A549 treated with GW870086 at 1 μM for 4 hours (cell line): ENCODE measurements around the gene ANO9. TPM values are rescaled to one million over a fixed set of nuclear protein-coding genes. Genes with fewer than 3 reads are reported as not detected.

ENCODE experiments used
- total RNA-seq: library from RNA; stranded (reverse); fragments of 200-300 nt; extraction: Qiagen RNA extraction; gene quantifications from 5 replicates; pipeline ENCODE4 v1.2.3, GENCODE V29; 2022; ENCODE audit warnings: low read depth

Gene ANO9, protein sequence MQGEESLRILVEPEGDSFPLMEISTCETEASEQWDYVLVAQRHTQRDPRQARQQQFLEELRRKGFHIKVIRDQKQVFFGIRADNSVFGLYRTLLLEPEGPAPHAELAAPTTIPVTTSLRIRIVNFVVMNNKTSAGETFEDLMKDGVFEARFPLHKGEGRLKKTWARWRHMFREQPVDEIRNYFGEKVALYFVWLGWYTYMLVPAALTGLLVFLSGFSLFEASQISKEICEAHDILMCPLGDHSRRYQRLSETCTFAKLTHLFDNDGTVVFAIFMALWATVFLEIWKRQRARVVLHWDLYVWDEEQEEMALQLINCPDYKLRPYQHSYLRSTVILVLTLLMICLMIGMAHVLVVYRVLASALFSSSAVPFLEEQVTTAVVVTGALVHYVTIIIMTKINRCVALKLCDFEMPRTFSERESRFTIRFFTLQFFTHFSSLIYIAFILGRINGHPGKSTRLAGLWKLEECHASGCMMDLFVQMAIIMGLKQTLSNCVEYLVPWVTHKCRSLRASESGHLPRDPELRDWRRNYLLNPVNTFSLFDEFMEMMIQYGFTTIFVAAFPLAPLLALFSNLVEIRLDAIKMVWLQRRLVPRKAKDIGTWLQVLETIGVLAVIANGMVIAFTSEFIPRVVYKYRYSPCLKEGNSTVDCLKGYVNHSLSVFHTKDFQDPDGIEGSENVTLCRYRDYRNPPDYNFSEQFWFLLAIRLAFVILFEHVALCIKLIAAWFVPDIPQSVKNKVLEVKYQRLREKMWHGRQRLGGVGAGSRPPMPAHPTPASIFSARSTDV
- 0.72 to 1.2 TPM (median 0.88 TPM) in 5 replicates for total RNA-seq

DNA sequence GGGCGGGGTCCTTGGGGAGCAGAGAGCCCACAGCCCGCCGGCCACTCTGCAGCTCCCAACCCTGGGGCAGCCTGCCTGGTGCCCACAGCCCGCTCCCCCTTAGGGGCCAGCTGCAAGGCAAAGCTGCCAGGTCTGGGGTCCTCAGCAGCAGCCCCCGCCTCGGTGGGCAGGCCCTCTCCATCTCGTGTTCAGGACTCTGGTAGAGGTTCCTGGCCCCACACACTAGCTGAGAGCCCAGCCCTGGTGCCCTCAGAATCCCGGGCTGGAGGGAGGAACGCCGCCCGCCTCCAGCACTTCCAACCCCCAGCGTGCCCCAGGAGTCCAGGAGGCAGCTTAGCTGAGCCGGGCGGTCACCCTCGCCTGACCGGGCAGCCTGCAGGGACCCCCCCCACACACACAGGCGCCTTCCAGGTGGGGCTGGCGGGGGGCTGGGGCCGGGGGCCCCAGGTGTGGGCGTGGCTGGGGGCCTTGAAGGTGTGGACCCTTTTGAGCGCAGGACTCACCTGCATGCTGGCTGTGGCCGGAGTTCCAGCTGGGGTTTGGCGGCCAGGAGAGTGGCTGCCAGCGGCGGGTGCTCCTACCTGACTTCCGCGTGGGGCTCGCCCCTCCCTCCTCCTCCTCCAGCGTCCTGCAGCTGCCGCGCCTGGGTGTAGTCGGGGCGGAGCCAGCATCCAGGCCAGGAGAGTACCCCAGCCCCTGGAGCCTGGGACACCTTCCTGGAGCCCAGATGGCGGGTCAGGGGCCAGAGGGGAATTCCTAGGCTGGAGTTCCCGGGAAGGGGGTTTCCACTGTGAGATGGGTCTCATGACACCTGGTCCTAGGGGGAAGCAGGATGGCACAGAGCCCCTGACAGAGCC lies at the start of gene ANO9:
ANO9 (minus strand) TSS at position 594 of the 857 bp plus-strand sequence; CDS start at position 509, 85 bp downstream.

DNA sequence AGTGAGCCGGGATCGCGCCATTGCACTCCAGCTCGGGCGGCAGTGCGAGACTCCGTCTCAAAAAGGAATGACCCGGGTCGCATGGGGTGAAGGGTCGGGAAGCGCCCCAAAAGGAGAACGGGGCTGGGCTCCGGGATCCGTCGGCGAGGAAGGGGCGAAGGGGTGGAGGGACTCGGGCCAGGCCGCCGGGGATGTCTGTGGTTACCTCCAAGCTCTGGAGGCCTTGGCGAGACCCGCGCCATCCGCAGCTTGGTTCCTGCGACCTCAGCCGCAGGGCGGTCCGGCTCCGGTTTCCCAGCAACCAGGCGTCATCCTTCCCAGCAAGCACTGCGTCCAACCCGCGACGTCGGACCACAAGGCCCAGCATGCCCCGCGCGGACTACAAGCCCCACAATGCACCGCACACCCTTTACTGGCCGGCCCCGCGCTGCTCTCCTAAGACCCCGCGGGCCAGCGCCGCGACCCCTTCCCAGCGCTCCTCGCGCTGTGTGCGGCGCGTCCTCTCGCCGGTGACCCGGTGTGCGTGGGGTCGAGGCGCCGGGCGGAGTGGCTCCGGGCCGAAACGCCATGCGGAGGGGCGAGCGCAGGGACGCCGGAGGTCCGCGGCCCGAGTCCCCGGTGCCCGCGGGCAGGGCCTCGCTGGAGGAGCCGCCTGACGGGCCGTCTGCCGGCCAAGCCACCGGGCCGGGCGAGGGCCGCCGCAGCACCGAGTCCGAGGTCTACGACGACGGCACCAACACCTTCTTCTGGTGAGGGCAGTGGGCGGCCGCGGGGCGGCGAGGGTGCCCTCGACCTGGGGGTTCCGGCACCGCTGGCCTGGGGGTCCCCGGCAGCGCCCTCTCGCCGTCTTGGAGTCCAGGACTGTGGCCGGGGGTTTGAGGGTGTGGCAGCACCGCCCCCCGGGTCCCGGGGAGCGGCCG lies 8.3 kb upstream of the ANO9 start, which contains the start of gene PTDSS2:
PTDSS2 (plus strand) TSS at position 391 of the 920 bp plus-strand sequence; CDS start at position 568, 177 bp downstream.

DNA sequence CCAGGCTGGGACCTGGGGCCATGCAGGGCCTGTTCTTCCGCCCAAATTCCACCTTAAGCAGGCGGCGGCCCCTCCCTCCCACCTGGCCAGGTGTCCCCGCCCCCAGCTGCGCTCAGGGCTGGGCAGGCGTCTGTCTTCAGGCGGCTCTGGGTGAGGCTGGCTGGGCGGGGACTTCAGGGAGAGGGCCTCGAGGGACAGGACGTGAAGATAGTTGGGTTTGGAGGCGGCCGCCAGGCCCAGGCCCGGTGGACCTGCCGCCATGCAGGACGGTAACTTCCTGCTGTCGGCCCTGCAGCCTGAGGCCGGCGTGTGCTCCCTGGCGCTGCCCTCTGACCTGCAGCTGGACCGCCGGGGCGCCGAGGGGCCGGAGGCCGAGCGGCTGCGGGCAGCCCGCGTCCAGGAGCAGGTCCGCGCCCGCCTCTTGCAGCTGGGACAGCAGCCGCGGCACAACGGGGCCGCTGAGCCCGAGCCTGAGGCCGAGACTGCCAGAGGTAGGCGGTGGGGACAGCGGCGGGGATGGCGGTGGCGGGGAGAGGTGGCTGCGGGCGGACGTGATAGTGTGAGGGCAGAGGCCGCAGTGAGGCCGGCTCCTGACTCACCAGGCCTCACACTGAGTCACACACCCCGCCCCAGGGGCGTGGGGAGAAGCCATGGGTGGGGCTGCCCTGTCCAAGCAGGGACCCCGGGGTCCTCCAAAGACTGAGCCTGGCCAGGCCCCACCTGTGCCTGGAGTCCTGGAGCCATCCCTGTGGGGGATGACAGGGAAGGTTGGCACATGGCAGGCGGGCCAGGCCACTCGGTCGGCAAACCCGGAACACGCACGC lies 47.6 kb downstream of the ANO9 start, which contains the start of gene PKP3:
PKP3 (plus strand) TSS at position 176 of the 824 bp plus-strand sequence; CDS start at position 260, 84 bp downstream.

DNA sequence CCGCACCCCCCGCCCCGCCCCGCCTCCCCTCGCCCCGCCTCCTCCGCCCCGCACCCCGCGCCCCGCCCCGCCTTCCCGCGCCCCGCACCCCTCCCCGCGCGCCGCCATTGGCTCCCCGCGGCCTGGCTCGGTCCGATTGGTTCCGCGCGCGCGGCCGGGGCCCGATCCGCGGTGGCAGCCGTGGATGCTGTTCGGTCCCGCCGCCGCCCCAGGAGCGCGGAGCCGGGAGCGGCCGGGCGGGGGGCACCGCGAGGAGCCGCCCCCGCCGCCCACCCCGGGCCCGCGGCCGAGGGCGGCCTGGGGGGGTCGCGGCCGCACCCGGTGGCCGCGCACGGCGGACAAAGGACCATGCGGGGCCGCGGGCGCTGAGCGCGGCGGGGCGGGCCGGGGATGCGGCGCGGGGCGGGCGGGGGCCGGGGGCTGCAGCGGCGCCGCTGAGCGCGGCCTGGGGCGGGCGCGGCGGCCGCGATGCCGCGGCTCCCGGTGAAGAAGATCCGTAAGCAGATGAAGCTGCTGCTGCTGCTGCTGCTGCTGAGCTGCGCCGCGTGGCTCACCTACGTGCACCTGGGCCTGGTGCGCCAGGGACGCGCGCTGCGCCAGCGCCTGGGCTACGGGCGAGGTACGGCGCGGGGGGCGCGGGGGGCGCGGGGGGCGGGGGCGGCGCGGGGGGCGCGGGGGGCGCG lies 72.3 kb downstream of the ANO9 start, which contains the start of gene B4GALNT4:
B4GALNT4 (plus strand) TSS at position 164 of the 683 bp plus-strand sequence; CDS start at position 469, 305 bp downstream.

Other genes with a start within 250 kb of the ANO9 start
- not detected in 5 replicates for gene SCGB1C1, start 248.9 kb downstream of the ANO9 start, total RNA-seq
- 42.8 to 49.0 TPM (median 47.3 TPM) in 5 replicates for gene BET1L, start 234.6 kb downstream of the ANO9 start, total RNA-seq
- gene RIC8A, start 234.3 kb downstream of the ANO9 start, total RNA-seq, result 110 to 125 TPM (median 117 TPM) in 5 replicates
- 19.2 to 22.3 TPM (median 21.1 TPM) in 5 replicates for gene SIRT3, start 205.7 kb downstream of the ANO9 start, total RNA-seq
- 165 to 200 TPM (median 177 TPM) in 5 replicates for gene PSMD13, start 205.0 kb downstream of the ANO9 start, total RNA-seq
- gene NLRP6, start 163.6 kb downstream of the ANO9 start, total RNA-seq, result 0.08 TPM in 1 of 5 replicates, not detected in the others
- gene PGGHG, start 152.9 kb downstream of the ANO9 start, total RNA-seq, result 6.1 to 12.3 TPM (median 11.0 TPM) in 5 replicates
- not detected in 5 replicates for gene IFITM5, start 142.5 kb downstream of the ANO9 start, total RNA-seq
- 58.0 to 65.0 TPM (median 60.1 TPM) in 5 replicates for gene IFITM2, start 134.2 kb downstream of the ANO9 start, total RNA-seq
- gene IFITM1, start 128.0 kb downstream of the ANO9 start, total RNA-seq, result 0.31 to 0.56 TPM (median 0.55 TPM) in 5 replicates
- gene IFITM3, start 121.2 kb downstream of the ANO9 start, total RNA-seq, result 19.5 to 36.0 TPM (median 30.9 TPM) in 5 replicates
- 9.3 to 21.2 TPM (median 16.6 TPM) in 5 replicates for gene B4GALNT4, start 72.5 kb downstream of the ANO9 start, total RNA-seq
- gene PKP3, start 47.8 kb downstream of the ANO9 start, total RNA-seq, result 29.9 to 39.9 TPM (median 38.6 TPM) in 5 replicates
- 60.4 to 93.3 TPM (median 87.7 TPM) in 5 replicates for gene SIGIRR, start 27.0 kb downstream of the ANO9 start, total RNA-seq
- gene PTDSS2, start 8.3 kb upstream of the ANO9 start, total RNA-seq, result 33.8 to 46.7 TPM (median 44.8 TPM) in 5 replicates
- gene RNH1, start 65.2 kb upstream of the ANO9 start, total RNA-seq, result 134 to 192 TPM (median 169 TPM) in 5 replicates
- 108 to 168 TPM (median 150 TPM) in 5 replicates for gene HRAS, start 93.6 kb upstream of the ANO9 start, total RNA-seq
- 0.54 to 0.97 TPM (median 0.77 TPM) in 5 replicates for gene LRRC56, start 95.5 kb upstream of the ANO9 start, total RNA-seq
- 1.9 to 3.0 TPM (median 2.3 TPM) in 5 replicates for gene LMNTD2, start 118.7 kb upstream of the ANO9 start, total RNA-seq
- gene RASSF7, start 119.0 kb upstream of the ANO9 start, total RNA-seq, result 45.1 to 53.1 TPM (median 51.9 TPM) in 5 replicates
- 29.5 to 38.7 TPM (median 35.4 TPM) in 5 replicates for gene PHRF1, start 134.5 kb upstream of the ANO9 start, total RNA-seq
- gene IRF7, start 173.9 kb upstream of the ANO9 start, total RNA-seq, result 5.8 to 8.1 TPM (median 5.9 TPM) in 5 replicates
- 0.08 to 0.14 TPM (median 0.09 TPM) in 3 of 5 replicates, not detected in the others for gene CDHR5, start 182.9 kb upstream of the ANO9 start, total RNA-seq
- not detected in 5 replicates for gene SCT, start 185.2 kb upstream of the ANO9 start, total RNA-seq
- 0.10 to 0.41 TPM (median 0.24 TPM) in 5 replicates for gene DRD4, start 195.3 kb upstream of the ANO9 start, total RNA-seq